Astrocyte (in vitro differentiated cells and primary cell): ENCODE data around the gene KAT2B. TPM values are rescaled to one million over a fixed set of nuclear protein-coding genes. Genes with fewer than 3 reads are reported as not detected.

ENCODE experiments used
- DNase-seq: peaks from one replicate; pipeline ENCODE4 v3.0.0-alpha.2; 2010; ENCODE audit warnings: low read depth
- FAIRE-seq: peaks from 2 replicates; lab custom pipeline; 2011; peaks lifted over from hg19 to GRCh38; lab: Jason Lieb, UNC
- H2AFZ ChIP-seq: 2 replicates; pipeline ENCODE4 v1.6.0; 2012; ENCODE audit warnings: low read depth, low read length, inconsistent platforms
- H3K27ac ChIP-seq: 2 replicates; pipeline ENCODE4 v1.5.1; 2011; ENCODE audit warnings: low read depth, low read length, inconsistent platforms
- H3K27me3 ChIP-seq: 2 replicates; pipeline ENCODE4 v1.6.0; 2011; ENCODE audit warnings: low read length, inconsistent platforms; ENCODE audit not compliant: insufficient read depth
- H3K36me3 ChIP-seq: 2 replicates; pipeline ENCODE4 v1.5.1; 2011; ENCODE audit warnings: low read length, inconsistent platforms; ENCODE audit not compliant: insufficient read depth
- H3K4me1 ChIP-seq: 2 replicates; pipeline ENCODE4 v1.5.1; 2011; ENCODE audit warnings: low read length, inconsistent platforms; ENCODE audit not compliant: insufficient read depth
- H3K4me2 ChIP-seq: 2 replicates; pipeline ENCODE4 v1.6.0; 2012; ENCODE audit warnings: low read length, inconsistent platforms
- H3K4me3 ChIP-seq: 2 replicates; pipeline ENCODE4 v1.5.1; 2011; ENCODE audit warnings: low read depth, mild to moderate bottlenecking, low read length, inconsistent platforms; ENCODE audit not compliant: insufficient read depth
- H3K79me2 ChIP-seq: 2 replicates; pipeline ENCODE4 v1.6.0; 2012; ENCODE audit warnings: mild to moderate bottlenecking, low read length, inconsistent platforms; ENCODE audit not compliant: insufficient read depth
- H3K9ac ChIP-seq: 2 replicates; pipeline ENCODE4 v1.6.0; 2012; ENCODE audit warnings: mild to moderate bottlenecking, low read length, inconsistent platforms
- H3K9me3 ChIP-seq: 2 replicates; pipeline ENCODE4 v1.5.1; 2012; ENCODE audit warnings: low read depth, mild to moderate bottlenecking, low read length, inconsistent platforms; ENCODE audit not compliant: insufficient read depth
- H4K20me1 ChIP-seq: 2 replicates; pipeline ENCODE4 v1.6.0; 2012; ENCODE audit warnings: low read length, inconsistent platforms; ENCODE audit not compliant: insufficient read depth
- H3K27ac Mint-ChIP-seq: one replicate; pipeline ENCODE4 v1.8.0; 2021; ENCODE audit warnings: mild to moderate bottlenecking, mixed read lengths; ENCODE audit not compliant: unreplicated experiment
- H3K27me3 Mint-ChIP-seq: one replicate; pipeline ENCODE4 v1.8.0; 2021; ENCODE audit warnings: low read depth, mixed read lengths; ENCODE audit not compliant: unreplicated experiment
- H3K36me3 Mint-ChIP-seq: one replicate; pipeline ENCODE4 v1.8.0; 2021; ENCODE audit warnings: low read depth, mixed read lengths; ENCODE audit not compliant: unreplicated experiment
- H3K4me1 Mint-ChIP-seq: one replicate; pipeline ENCODE4 v1.8.0; 2021; ENCODE audit warnings: low read depth, mixed read lengths; ENCODE audit not compliant: unreplicated experiment
- H3K4me3 Mint-ChIP-seq: one replicate; pipeline ENCODE4 v1.8.0; 2021; ENCODE audit warnings: mild to moderate bottlenecking, moderate library complexity, mixed read lengths; ENCODE audit not compliant: unreplicated experiment
- H3K9me3 Mint-ChIP-seq: one replicate; pipeline ENCODE4 v1.8.0; 2021; ENCODE audit warnings: mild to moderate bottlenecking, mixed read lengths; ENCODE audit not compliant: unreplicated experiment
- CTCF ChIP-seq: IDR thresholded peaks from 2 replicates; pipeline ENCODE4 v1.5.1; 2011; ENCODE audit warnings: low read depth, mild to moderate bottlenecking, inconsistent platforms, low read length, moderate library complexity; ENCODE audit not compliant: insufficient read depth
- EZH2 ChIP-seq: IDR thresholded peaks from 2 replicates; pipeline ENCODE4 v1.6.1; 2012; ENCODE audit warnings: mild to moderate bottlenecking, low read length, inconsistent platforms; ENCODE audit not compliant: insufficient read depth
- total RNA-seq: library from RNA; stranded (reverse); gene quantifications from 2 replicates; pipeline ENCODE4 v1.2.1, GENCODE V29; 2021

The KAT2B gene
- total RNA-seq, 1 donor from 2014 or later, result 4.9 TPM

- Mint-ChIP-seq H3K4me1 (peaks cover 6% of the 10 kb centered on the region), H3K36me3 (no peaks in the 10 kb centered on the region), H3K9me3 (no peaks in the 10 kb centered on the region), H3K4me3 (no peak overlapping the region), H3K27me3 (no peaks in the 10 kb centered on the region), H3K27ac (no peak overlapping the region)
- H3K4me1 ChIP-seq, result no peaks in the 10 kb centered on the region
- no peaks in the 10 kb centered on the region for H3K27me3 ChIP-seq
- TF ChIP-seq CTCF (no peak), EZH2 (no peak)
- no peak overlapping the region for H3K4me3 ChIP-seq
- H3K9me3 ChIP-seq, result no peaks in the 10 kb centered on the region
- H2AFZ ChIP-seq, result no peak overlapping the region
- no peak overlapping the region for H3K27ac ChIP-seq
- H3K79me2 ChIP-seq, result no peaks in the 10 kb centered on the region
- no peak overlapping the region for H3K4me2 ChIP-seq
- no peaks in the 10 kb centered on the region for H4K20me1 ChIP-seq
- H3K9ac ChIP-seq, result no peak overlapping the region
- FAIRE-seq, result no peak
- no peaks in the 10 kb centered on the region for H3K36me3 ChIP-seq
- DNase-seq, result no peak
Observed at GRCh38 chr3:20143519-20143918, 103.3 kb downstream of the KAT2B start.

- no peak overlapping the region for H2AFZ ChIP-seq
- no peak overlapping the region for H3K4me2 ChIP-seq
- FAIRE-seq, result no peak
- H4K20me1 ChIP-seq, result no peaks in the 10 kb centered on the region
- no peak for TF ChIP-seq CTCF
- TF ChIP-seq EZH2, result no peak
- H3K27ac ChIP-seq, result no peak overlapping the region
- H3K27ac Mint-ChIP-seq, result no peak overlapping the region
- H3K27me3 ChIP-seq, result no peaks in the 10 kb centered on the region
- no peaks in the 10 kb centered on the region for H3K36me3 Mint-ChIP-seq
- H3K36me3 ChIP-seq, result no peaks in the 10 kb centered on the region
- no peak overlapping the region for H3K4me3 Mint-ChIP-seq
- peaks cover 6% of the 10 kb centered on the region for H3K4me1 Mint-ChIP-seq
- H3K9me3 Mint-ChIP-seq, result no peaks in the 10 kb centered on the region
- no peak overlapping the region for H3K4me3 ChIP-seq
- no peaks in the 10 kb centered on the region for H3K79me2 ChIP-seq
- no peak for DNase-seq
- no peak overlapping the region for H3K9ac ChIP-seq
- H3K4me1 ChIP-seq, result no peaks in the 10 kb centered on the region
- H3K9me3 ChIP-seq, result no peaks in the 10 kb centered on the region
- H3K27me3 Mint-ChIP-seq, result no peaks in the 10 kb centered on the region
Observed at GRCh38 chr3:20145874-20146273, 105.6 kb downstream of the KAT2B start.

DNA sequence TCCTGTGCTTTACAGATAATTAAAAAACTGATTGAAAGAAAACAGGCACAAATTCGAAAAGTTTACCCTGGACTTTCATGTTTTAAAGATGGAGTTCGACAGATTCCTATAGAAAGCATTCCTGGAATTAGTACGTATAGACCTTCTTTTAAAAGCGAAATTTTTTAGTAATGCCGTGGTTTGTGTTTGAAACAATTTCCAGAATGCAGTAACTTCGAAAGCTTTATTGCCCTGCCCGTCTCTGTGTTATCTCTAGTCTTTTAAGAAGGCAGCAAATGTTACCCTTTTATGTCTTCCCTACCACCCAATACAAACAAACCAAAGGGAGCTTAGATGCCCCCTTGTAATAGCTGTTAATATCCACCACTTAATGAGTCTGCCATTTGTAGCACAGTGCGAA is 106.1 kb downstream of the KAT2B start:
- Histone ChIP-seq H3K36me3 (no peaks in the 10 kb centered on the region), H4K20me1 (no peaks in the 10 kb centered on the region), H3K27me3 (no peaks in the 10 kb centered on the region), H3K4me3 (no peak overlapping the region), H2AFZ (no peak overlapping the region), H3K79me2 (no peaks in the 10 kb centered on the region), H3K4me1 (no peaks in the 10 kb centered on the region), H3K27ac (no peak overlapping the region), H3K9me3 (no peaks in the 10 kb centered on the region), H3K9ac (no peak overlapping the region), H3K4me2 (no peak overlapping the region)
- H3K4me3 Mint-ChIP-seq, result no peak overlapping the region
- H3K9me3 Mint-ChIP-seq, result no peaks in the 10 kb centered on the region
- no peaks in the 10 kb centered on the region for H3K27me3 Mint-ChIP-seq
- H3K36me3 Mint-ChIP-seq, result no peaks in the 10 kb centered on the region
- FAIRE-seq (no peak), DNase-seq (no peak)
- peaks cover 6% of the 10 kb centered on the region for H3K4me1 Mint-ChIP-seq
- no peak overlapping the region for H3K27ac Mint-ChIP-seq
- no peak for TF ChIP-seq CTCF
- TF ChIP-seq EZH2, result no peak
